IMR-90 (cell line): ENCODE data around the gene FER1L5. TPM values are rescaled to one million over a fixed set of nuclear protein-coding genes. Genes with fewer than 3 reads are reported as not detected.
A peak's percentile ranks its signal among the peaks of the same experiment; 100 is the strongest.

Source experiments
- ATAC-seq: fragments of 200-7000 bp; cut with Tn5 transposase; 2 replicates; pipeline ENCODE4 v1.9.1; 2020; ENCODE audit warnings: low read depth, mild to moderate bottlenecking, moderate library complexity
- Bru-seq: library from RNA; stranded (reverse); fragments of 400-500 nt; gene quantifications from one replicate; lab custom pipeline; 2021; lab: Mats Ljungman, UMichigan
- BruChase-seq, 2 experiments: library from RNA; stranded (reverse); fragments of 400-500 nt; gene quantifications; one replicate each; lab custom pipeline; 2021; lab: Mats Ljungman, UMichigan
- BruUV-seq: library from RNA; stranded (reverse); fragments of 400-500 nt; replicated peaks from 2 replicates; lab custom pipeline; 2021; lab: Mats Ljungman, UMichigan
- CTCF ChIA-PET: fragments of 300-600 bp; formaldehyde crosslinking; extraction: SDS; loops from one replicate; lab custom pipeline; 2021; ENCODE audit warnings: antibody characterized with exemption; lab: Yijun Ruan, JAX
- POLR2A ChIA-PET: fragments of 300-600 bp; sonication (Branson Sonifier 250); formaldehyde crosslinking; loops from one replicate; lab custom pipeline; 2022; ENCODE audit warnings: antibody characterized with exemption; ENCODE audit not compliant: unreplicated experiment; lab: Charles Lee
- DNase-seq: peaks from one replicate; pipeline ENCODE4 v3.0.0; 2013
- H2AFZ ChIP-seq: replicated peaks from 2 replicates; pipeline ENCODE3; 2013; ENCODE audit warnings: low read length, mild to moderate bottlenecking; ENCODE audit not compliant: poor library complexity
- H2AK5ac ChIP-seq: 2 replicates; pipeline ENCODE4 v1.6.1; 2013; ENCODE audit warnings: low read depth, low read length, inconsistent platforms
- H2AK9ac ChIP-seq: replicated peaks from 2 replicates; pipeline ENCODE3; 2013; ENCODE audit warnings: mild to moderate bottlenecking, low read depth, low read length, moderate library complexity; ENCODE audit not compliant: poor library complexity
- H2BK120ac ChIP-seq: 2 replicates; pipeline ENCODE4 v1.6.1; 2013; ENCODE audit warnings: low read depth, low read length, inconsistent platforms
- H2BK15ac ChIP-seq: 3 replicates; pipeline ENCODE4 v1.6.1; 2013; ENCODE audit warnings: low read depth, low read length, inconsistent platforms
- H2BK20ac ChIP-seq: 2 replicates; pipeline ENCODE4 v1.6.1; 2013; ENCODE audit warnings: low read depth, mild to moderate bottlenecking, inconsistent platforms, low read length, moderate library complexity
- H2BK5ac ChIP-seq: 2 replicates; pipeline ENCODE4 v1.6.1; 2013; ENCODE audit warnings: mild to moderate bottlenecking, low read depth, low read length, inconsistent platforms; ENCODE audit not compliant: poor library complexity, severe bottlenecking
- H3K14ac ChIP-seq: replicated peaks from 2 replicates; pipeline ENCODE4 v1.6.1; 2013; ENCODE audit warnings: low read depth, low read length, inconsistent platforms
- H3K18ac ChIP-seq: 2 replicates; pipeline ENCODE4 v1.6.1; 2013; ENCODE audit warnings: low read depth, low read length, control low read depth
- H3K23ac ChIP-seq: 2 replicates; pipeline ENCODE4 v1.6.1; 2013; ENCODE audit warnings: low read depth, low read length, inconsistent platforms
- H3K27ac ChIP-seq: 2 replicates; pipeline ENCODE4 v1.5.1; 2013; ENCODE audit warnings: mild to moderate bottlenecking, control low read depth, low read length; ENCODE audit not compliant: insufficient read depth
- H3K27me3 ChIP-seq: 2 replicates; pipeline ENCODE4 v1.6.1; 2013; ENCODE audit warnings: low read length; ENCODE audit not compliant: control insufficient read depth, insufficient read depth
- H3K36me3 ChIP-seq: 2 replicates; pipeline ENCODE4 v1.6.1; 2013; ENCODE audit warnings: low read length, mixed read lengths; ENCODE audit not compliant: control insufficient read depth, insufficient read depth
- H3K4ac ChIP-seq: 2 replicates; pipeline ENCODE4 v1.6.1; 2013; ENCODE audit warnings: low read depth, low read length, inconsistent platforms
- H3K4me1 ChIP-seq: 2 replicates; pipeline ENCODE4 v1.6.1; 2013; ENCODE audit warnings: low read length, mixed read lengths; ENCODE audit not compliant: control insufficient read depth, insufficient read depth
- H3K4me2 ChIP-seq: 2 replicates; pipeline ENCODE4 v1.6.1; 2013; ENCODE audit warnings: low read depth, mild to moderate bottlenecking, control low read depth, low read length, moderate library complexity
- H3K4me3 ChIP-seq: 2 replicates; pipeline ENCODE4 v1.5.1; 2013; ENCODE audit warnings: low read depth, mild to moderate bottlenecking, control low read depth, low read length, moderate library complexity; ENCODE audit not compliant: insufficient read depth
- H3K56ac ChIP-seq: 2 replicates; pipeline ENCODE4 v1.6.1; 2013; ENCODE audit warnings: low read length, inconsistent platforms; ENCODE audit not compliant: insufficient read depth; ENCODE audit errors: extremely low read depth
- H3K79me1 ChIP-seq, 2 experiments: 2 replicates each; pipeline ENCODE4 v1.6.1; 2013; ENCODE audit warnings: low read length in 2 of 2, inconsistent platforms in 1 of 2, low read depth in 1 of 2
- H3K9ac ChIP-seq: 2 replicates; pipeline ENCODE4 v1.6.1; 2013; ENCODE audit warnings: low read depth, low read length, control low read depth
- H3K9me1 ChIP-seq: 2 replicates; pipeline ENCODE4 v1.6.1; 2013; ENCODE audit warnings: low read length, inconsistent platforms; ENCODE audit not compliant: insufficient read depth
- H3K9me3 ChIP-seq: 2 replicates; pipeline ENCODE4 v1.6.1; 2013; ENCODE audit warnings: low read length; ENCODE audit not compliant: control insufficient read depth, insufficient read depth
- H4K20me1 ChIP-seq: 2 replicates; pipeline ENCODE4 v1.6.1; 2013; ENCODE audit warnings: low read length, inconsistent platforms; ENCODE audit not compliant: insufficient read depth
- H4K5ac ChIP-seq: 2 replicates; pipeline ENCODE4 v1.6.1; 2013; ENCODE audit warnings: mild to moderate bottlenecking, low read depth, low read length, control low read depth
- H4K8ac ChIP-seq, 2 experiments: 2 replicates each; pipeline ENCODE4 v1.6.1; 2013; ENCODE audit warnings: low read depth in 2 of 2, low read length in 2 of 2, control low read depth in 1 of 2, inconsistent platforms in 1 of 2
- H4K91ac ChIP-seq: 2 replicates; pipeline ENCODE4 v1.6.1; 2013; ENCODE audit warnings: low read depth, low read length, inconsistent platforms; ENCODE audit not compliant: insufficient read depth
- BHLHE40 ChIP-seq: fragments of 150-350 bp; IDR thresholded peaks from 2 replicates; pipeline ENCODE4 v1.6.1; 2016; ENCODE audit warnings: mild to moderate bottlenecking, low read depth, low read length
- MAZ ChIP-seq: IDR thresholded peaks from 2 replicates; pipeline ENCODE4 v1.6.1; 2012; ENCODE audit warnings: low read depth, mild to moderate bottlenecking, low read length, improper control_type of control experiment, moderate library complexity, borderline replicate concordance
- RAD21 ChIP-seq: IDR thresholded peaks from 2 replicates; pipeline ENCODE4 v1.6.1; 2012; ENCODE audit warnings: low read length, improper control_type of control experiment
- WGBS, 2 experiments: methylation state at CpG; one replicate each; pipeline versions ENCODE4 v1.1.5 to v1.1.7; 2013; ENCODE audit warnings: missing lambda C conversion rate in 2 of 2; ENCODE audit not compliant: insufficient read length in 1 of 2; ENCODE audit errors: extremely low coverage in 2 of 2; 5-methylcytosine and 5-hydroxymethylcytosine counted together
- dilution Hi-C: fragments of 300-500 bp; cut with HindIII; formaldehyde crosslinking; loops from one replicate; pipeline ENCODE4 v1.14.3; 2018; ENCODE audit warnings: low sequenced_read_pairs; ENCODE audit not compliant: unreplicated experiment
- in situ Hi-C: fragments of 300-500 bp; cut with MboI; formaldehyde crosslinking; loops from 3 replicates; pipeline ENCODE4 v1.14.3; 2019; ENCODE audit warnings: low sequenced_read_pairs, inconsistent platforms, mixed read lengths
- intact Hi-C: fragments of 100-400 bp; cut with micrococcal nuclease; formaldehyde crosslinking; loops from 2 replicates; pipeline ENCODE4 v1.10.0; 2022
- long read RNA-seq: library from polyadenylated mRNA; unstranded; transcript quantifications from one replicate; pipeline ENCODE4 v2.0.0, GENCODE V29; 2021; ENCODE audit not compliant: unreplicated experiment
- polyA plus RNA-seq, 3 experiments: library from polyadenylated mRNA; depleted of rRNA; stranded (reverse); fragments of >200 nt; gene quantifications; 2 replicates each; pipeline ENCODE4 v1.2.3, GENCODE V29; 2012; ENCODE audit warnings: low replicate concordance in 1 of 3
- total RNA-seq: library from RNA; depleted of rRNA; stranded (reverse); fragments of >200 nt; gene quantifications from 2 replicates; pipeline ENCODE4 v1.2.3, GENCODE V29; 2012; rRNA removed
- TF ChIP-seq, protein P1 (sequence below): fragments of 150-350 bp; IDR thresholded peaks from 2 replicates; pipeline ENCODE4 v1.6.1; 2017; ENCODE audit warnings: mild to moderate bottlenecking, antibody characterized with exemption, low read length, low read depth
- TF ChIP-seq, protein P2 (sequence below): conservative IDR thresholded peaks from 2 replicates; pipeline ENCODE4 v1.5.1; 2012; ENCODE audit warnings: mild to moderate bottlenecking, low read depth, low read length, improper control_type of control experiment

Gene FER1L5
- 0.28 and 0.36 TPM in 2 replicates for total RNA-seq
- polyA plus RNA-seq (2012; rRNA removed): 0.09 and 0.15 TPM in 2 replicates
- under 0.01 and 0.03 TPM in 2 replicates for polyA plus RNA-seq (2012; cell fraction: cytosol; rRNA removed)
- 0.38 and 0.86 TPM in 2 replicates for polyA plus RNA-seq (2012; cell fraction: nucleus; rRNA removed; ENCODE audit: low replicate concordance)
- percentile 37 among the genes with signal in this experiment for Bru-seq, nascent RNA
- percentile 46 among the genes with signal in this experiment for BruChase-seq, experiment 1, labeled RNA remaining after a 6-hour chase
- BruChase-seq, experiment 2, labeled RNA remaining after a 2-hour chase: percentile 40 among the genes with signal in this experiment
- long read RNA-seq: 0 reads

DNA sequence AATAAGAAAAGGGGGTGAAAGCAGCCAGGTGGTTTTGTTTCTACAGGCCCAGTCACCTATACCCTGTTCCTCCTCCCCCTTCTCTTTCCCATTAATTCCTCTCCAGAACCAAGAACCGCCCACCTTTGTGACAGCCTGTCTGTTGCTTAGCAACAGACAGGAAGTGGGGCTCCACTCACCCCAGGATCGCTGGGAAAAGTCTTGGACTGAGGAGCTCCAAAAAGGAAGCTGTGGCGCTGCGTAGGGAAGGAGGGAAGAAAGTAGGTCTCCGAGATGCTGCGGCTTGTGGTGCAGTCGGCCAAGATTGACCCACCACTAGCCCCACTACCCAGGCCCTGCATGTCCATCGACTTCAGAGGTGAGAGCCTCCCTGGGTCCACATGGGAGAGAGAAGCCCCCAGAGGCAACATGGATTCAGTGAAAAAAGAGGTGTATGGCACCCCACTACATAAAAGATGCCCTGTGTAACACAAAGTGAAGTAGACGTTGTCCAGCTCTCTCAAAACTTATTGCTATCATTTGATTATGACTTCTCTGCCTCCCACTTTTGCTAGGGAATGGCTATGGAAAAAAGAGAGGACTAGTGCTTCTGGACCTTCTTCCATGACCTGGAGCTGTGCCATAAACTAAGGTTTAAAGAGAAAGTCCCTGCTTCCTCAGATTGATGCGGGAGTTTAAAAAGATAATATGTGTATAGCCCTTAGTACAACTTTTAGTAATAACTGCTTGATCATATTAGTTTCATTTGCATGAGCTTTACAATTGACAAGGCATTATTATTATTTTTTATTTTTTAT, at the start of gene FER1L5:
FER1L5 (plus strand) TSS at position 201 of the 797 bp plus-strand sequence; CDS start at position 274, 73 bp downstream.
- CTCF ChIA-PET: no interaction called here
- Histone ChIP-seq H3K79me1 (peaks cover 0 to 5% of the 10 kb centered on the region in 2 experiments; a peak in 1 of 4 replicates), H3K36me3 (no peaks in the 10 kb centered on the region), H3K27me3 (no peaks in the 10 kb centered on the region), H3K23ac (peak within 1 kb of the TSS; percentile 63), H3K4me1 (peaks cover 5% of the 10 kb centered on the region; the same call in 1 of the 2 replicates), H4K20me1 (no peaks in the 10 kb centered on the region; the same call in 1 of the 2 replicates), H3K4me3 (peak within 1 kb of the TSS; percentile 47), H3K4me2 (peak within 1 kb of the TSS; percentile 84), H2AFZ (peak within 1 kb of the TSS; percentile 93), H2AK5ac (peak within 1 kb of the TSS; percentile 8; the same call in 1 of the 2 replicates), H3K9me1 (peaks cover 8% of the 10 kb centered on the region; the same call in 1 of the 2 replicates), H3K4ac (peak within 1 kb of the TSS; percentile 87), H3K56ac (0 out of 2 replicates have a peak within 1 kb of the TSS, but pooled peaks have one; percentile 26), H3K9me3 (no peaks in the 10 kb centered on the region), H3K27ac (peak within 1 kb of the TSS; percentile 58), H3K9ac (peak within 1 kb of the TSS; percentile 88), H4K8ac (peak within 1 kb of the TSS; percentile 84 to 94), H2BK5ac (peak within 1 kb of the TSS; percentile 17), H2BK120ac (no peak within 1 kb of the TSS), H2BK15ac (0 out of 3 replicates have a peak within 1 kb of the TSS, but pooled peaks have one; percentile 34), H3K18ac (peak within 1 kb of the TSS; percentile 76), H2BK20ac (no peak within 1 kb of the TSS), H2AK9ac (peak within 1 kb of the TSS; percentile 77), H3K14ac (peak within 1 kb of the TSS; percentile 79), H4K5ac (peak within 1 kb of the TSS; percentile 86), H4K91ac (peak within 1 kb of the TSS; percentile 52; the same call in 1 of the 2 replicates)
- no peak for TF ChIP-seq MAZ
- TF ChIP-seq, protein P1, sequence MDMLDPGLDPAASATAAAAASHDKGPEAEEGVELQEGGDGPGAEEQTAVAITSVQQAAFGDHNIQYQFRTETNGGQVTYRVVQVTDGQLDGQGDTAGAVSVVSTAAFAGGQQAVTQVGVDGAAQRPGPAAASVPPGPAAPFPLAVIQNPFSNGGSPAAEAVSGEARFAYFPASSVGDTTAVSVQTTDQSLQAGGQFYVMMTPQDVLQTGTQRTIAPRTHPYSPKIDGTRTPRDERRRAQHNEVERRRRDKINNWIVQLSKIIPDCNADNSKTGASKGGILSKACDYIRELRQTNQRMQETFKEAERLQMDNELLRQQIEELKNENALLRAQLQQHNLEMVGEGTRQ: no peak
- TF ChIP-seq, protein P2, sequence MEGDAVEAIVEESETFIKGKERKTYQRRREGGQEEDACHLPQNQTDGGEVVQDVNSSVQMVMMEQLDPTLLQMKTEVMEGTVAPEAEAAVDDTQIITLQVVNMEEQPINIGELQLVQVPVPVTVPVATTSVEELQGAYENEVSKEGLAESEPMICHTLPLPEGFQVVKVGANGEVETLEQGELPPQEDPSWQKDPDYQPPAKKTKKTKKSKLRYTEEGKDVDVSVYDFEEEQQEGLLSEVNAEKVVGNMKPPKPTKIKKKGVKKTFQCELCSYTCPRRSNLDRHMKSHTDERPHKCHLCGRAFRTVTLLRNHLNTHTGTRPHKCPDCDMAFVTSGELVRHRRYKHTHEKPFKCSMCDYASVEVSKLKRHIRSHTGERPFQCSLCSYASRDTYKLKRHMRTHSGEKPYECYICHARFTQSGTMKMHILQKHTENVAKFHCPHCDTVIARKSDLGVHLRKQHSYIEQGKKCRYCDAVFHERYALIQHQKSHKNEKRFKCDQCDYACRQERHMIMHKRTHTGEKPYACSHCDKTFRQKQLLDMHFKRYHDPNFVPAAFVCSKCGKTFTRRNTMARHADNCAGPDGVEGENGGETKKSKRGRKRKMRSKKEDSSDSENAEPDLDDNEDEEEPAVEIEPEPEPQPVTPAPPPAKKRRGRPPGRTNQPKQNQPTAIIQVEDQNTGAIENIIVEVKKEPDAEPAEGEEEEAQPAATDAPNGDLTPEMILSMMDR: no peak
- no peak for TF ChIP-seq BHLHE40
- no peak for TF ChIP-seq RAD21
- DNase-seq: peak; percentile 63
- BruUV-seq: no TSS peak
- peak; percentile 13; the same call in 1 of the 2 replicates for ATAC-seq
- intact Hi-C loops: no loop called here
- in situ Hi-C loops: no loop called here
- dilution Hi-C loops: no loop called here
- POLR2A ChIA-PET: no interaction called here
- WGBS, 2 experiments: no CpG with 5 or more reads among the region's 10 CpGs
